Spleen (tissue), 7 donors: ENCODE measurements around the gene GRIN2C.

ENCODE experiments used
- POLR2A ChIP-seq, 3 donors: fragments of 450-650 bp; IDR thresholded peaks; one replicate each; pipeline ENCODE4 v1.5.1; 2017; ENCODE audit warnings: antibody characterized with exemption in 3 of 3, mild to moderate bottlenecking in 1 of 3
- POLR2AphosphoS5 ChIP-seq, 3 donors: sonication (generic); formaldehyde crosslinking; IDR thresholded peaks; one replicate each; pipeline ENCODE4 v1.5.1; 2017; ENCODE audit warnings: antibody characterized with exemption in 3 of 3
- TF ChIP-seq, protein P1 (sequence below), 11 experiments: fragments of 200-600 bp in 7 of 11; fragments of 450-650 bp in 4 of 11; sonication (generic) in 4 of 11; IDR thresholded peaks in 8 of 11; conservative IDR thresholded peaks in 3 of 11; 1 replicate in 7 of 11; 2 replicates in 4 of 11; pipeline versions ENCODE4 v1.4.0 to v1.8.0; 2016 to 2021; ENCODE audit warnings: antibody characterized with exemption in 11 of 11, inconsistent platforms in 4 of 11, mild to moderate bottlenecking in 1 of 11
- donor health status: DM: no; HTN: no; CAD: no; lungs with moderate emphysema.
- donor health status: DM: no; HTN: no; CAD: no.
- donor health status: DM: no; HTN: no; CAD: no.

GRCh38 chr17:74856112-74856511 lies 3.6 kb downstream of the GRIN2C start:
- TF ChIP-seq, protein P1, sequence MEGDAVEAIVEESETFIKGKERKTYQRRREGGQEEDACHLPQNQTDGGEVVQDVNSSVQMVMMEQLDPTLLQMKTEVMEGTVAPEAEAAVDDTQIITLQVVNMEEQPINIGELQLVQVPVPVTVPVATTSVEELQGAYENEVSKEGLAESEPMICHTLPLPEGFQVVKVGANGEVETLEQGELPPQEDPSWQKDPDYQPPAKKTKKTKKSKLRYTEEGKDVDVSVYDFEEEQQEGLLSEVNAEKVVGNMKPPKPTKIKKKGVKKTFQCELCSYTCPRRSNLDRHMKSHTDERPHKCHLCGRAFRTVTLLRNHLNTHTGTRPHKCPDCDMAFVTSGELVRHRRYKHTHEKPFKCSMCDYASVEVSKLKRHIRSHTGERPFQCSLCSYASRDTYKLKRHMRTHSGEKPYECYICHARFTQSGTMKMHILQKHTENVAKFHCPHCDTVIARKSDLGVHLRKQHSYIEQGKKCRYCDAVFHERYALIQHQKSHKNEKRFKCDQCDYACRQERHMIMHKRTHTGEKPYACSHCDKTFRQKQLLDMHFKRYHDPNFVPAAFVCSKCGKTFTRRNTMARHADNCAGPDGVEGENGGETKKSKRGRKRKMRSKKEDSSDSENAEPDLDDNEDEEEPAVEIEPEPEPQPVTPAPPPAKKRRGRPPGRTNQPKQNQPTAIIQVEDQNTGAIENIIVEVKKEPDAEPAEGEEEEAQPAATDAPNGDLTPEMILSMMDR (IDR thresholded peaks at IDR 0.05 in 8 of 11, conservative IDR thresholded peaks at IDR 0.05 in 3 of 11): no peak
- TF ChIP-seq POLR2A (IDR thresholded peaks at IDR 0.05) (no peak), POLR2AphosphoS5 (IDR thresholded peaks at IDR 0.05) (no peak)
